ENCODE data around the gene CARHSP1.

- no peak for TF ChIP-seq CTCF (IDR thresholded peaks at IDR 0.05; ENCODE audit: low read length)
- no peak for TF ChIP-seq EZH2 (IDR thresholded peaks at IDR 0.05; ENCODE audit: borderline replicate concordance, low read length)
Observed at GRCh38 chr16:8846401-8846932, 22.3 kb downstream of the CARHSP1 start.

Data from OCI-LY1 (cell line).